Amniotic stem cell (primary cell): ENCODE results near the gene DDN.

Source experiments
- DNase-seq: peaks from one replicate; lab custom pipeline; 2025; lab: John Stamatoyannopoulos, UW

DDN gene

DNA sequence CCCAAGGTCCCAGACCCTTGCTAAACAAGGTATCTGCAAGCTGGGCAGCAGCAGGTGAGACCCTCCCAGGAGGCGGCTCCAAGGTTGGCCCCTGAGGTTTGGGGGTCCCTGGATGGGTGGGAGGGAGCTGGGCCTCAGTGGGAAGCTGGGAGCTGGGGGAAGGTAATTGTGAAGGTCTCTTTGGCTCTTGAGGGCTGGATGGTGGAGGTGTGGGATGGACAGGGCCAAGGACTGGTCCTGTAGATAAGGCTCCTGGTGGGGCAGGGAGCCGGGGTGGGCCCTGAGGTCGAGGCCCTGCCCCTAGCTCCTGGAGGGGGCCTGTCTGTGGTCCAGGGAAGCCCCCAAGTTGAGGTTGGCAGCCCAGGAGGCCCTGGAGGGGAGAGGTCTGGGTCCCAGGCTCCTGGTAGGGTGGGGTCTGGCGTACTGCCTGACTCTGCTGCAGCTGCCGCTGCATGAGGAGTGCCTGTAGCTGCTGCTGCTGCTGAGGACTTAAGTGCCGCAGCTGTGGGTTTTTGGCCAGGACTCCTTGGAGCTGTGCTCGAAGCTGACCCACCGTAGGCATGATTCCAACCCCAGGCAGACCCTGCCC lies 32.5 kb upstream of the DDN start:
- DNase-seq: no peak

DNA sequence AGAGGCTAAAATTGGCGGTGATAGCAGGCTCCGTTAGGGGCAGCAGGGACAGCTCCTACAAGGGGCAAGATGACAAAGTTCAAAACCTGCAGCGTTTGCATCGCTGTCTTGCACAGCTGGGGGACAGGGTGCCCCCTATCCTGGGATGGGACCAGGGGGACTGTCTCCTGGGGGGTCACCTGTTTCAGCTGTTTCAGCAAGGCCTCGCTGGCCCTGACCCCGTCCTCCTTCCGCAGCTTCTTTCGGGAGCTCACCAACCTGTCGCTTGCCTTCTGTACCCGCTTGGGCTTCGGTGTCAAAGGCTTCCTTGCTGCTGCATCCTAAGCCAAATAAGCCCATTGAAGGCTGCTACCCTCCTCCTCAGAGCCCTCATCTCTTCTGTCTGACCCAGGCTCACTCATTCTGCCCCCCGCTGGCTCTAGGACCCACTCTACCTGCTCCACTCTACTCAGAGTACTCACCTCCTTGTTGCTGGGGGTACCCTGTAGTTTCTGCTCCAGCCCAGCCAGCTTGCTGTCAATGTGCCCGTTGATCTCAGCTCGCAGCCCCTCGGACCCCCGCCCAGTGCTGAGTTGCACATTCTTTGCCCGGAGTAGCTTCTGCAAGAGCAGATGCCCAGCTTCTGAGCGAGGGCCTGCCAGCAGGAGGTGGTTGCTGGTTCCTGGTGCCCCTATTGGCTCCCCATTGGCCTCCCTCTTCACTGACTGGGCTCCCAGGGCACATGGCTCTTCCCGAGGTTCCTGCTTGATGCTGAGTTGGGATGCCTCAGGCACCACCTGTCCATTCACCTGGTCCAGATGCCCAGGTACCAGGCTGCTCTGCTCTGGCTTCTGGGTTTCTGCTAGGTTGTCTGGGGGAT lies 31.8 kb upstream of the DDN start:
- no peak for DNase-seq

DNA sequence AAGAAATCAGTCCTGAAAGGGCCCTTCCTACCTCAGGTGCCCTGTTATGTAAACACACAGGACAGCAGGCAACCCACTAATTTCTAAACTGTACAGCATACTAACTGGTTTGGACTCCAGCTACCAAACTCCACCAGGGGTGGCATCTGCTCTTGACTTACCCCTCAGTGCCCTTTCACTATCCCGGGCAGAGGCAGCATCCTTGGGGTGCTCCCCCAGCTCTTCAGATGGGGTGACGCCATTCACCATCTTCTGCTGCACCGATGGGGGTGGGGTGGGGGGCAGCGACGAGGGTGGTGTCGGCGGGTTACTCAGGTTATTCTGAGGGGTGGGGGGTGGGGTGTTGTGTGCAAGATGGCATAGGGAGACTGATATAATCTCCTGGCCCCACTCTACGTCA lies 30.9 kb upstream of the DDN start:
- DNase-seq: no peak

DNA sequence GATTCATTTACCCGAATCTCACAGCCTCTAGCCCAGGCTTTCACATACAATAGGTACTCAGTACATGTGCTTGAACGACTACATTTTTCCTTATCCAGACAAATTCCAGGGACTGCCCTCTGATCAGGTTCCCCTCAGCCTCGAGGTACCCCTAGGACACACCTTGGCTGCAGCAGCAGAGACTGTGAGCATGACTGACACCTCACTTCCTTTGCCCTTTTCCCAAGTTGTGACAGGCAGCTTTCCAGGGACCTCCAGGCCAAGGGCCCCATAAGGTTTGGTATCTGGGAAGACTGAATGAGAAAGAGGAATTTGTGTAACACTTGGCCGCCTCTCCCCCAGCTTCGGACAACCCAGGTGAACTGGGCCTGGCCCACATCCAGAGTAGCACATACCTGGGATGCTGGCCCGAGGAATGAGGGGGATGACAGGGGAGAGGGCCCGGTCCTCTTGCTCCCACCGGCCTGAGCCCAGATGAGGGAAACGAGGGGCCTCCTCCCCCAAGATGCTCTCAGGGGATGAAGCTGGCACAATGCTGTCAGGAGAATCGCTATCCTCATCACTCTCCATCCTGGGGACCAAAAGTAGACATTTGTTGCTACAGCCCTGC lies 29.6 kb upstream of the DDN start:
- DNase-seq: no peak

DNA sequence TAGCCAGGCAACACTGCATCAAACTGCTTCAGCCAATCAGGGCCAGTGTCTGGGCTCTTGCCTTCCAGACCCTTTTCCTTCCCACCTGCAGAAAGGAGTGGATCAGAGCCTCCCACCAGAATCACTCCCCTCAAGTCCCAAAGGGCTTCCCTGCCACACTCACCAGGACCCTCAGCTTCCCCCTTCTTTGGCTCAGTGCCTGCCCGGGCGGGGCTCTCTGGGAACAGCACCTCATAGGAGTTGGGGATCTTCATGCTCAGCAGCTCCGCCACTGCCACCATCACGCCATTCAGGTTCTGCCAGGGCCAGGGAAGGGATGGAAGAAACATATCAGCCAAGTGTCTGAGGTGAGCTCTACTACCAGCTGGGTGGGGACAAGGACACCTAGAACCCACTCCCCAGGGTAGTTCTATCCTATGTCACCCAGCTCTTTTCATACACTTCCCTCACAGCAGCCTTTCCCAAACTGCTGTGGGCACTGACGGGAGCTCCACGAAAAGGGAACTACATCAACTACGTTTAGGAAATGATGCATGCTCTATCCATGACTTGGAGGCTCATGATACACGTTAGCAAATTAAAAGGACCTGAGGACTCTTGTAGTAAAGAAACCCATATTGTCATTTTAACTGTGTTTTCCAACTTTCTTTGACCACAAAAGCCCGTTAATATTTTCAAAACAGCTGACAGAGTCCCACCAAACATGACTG lies 28.8 kb upstream of the DDN start:
- DNase-seq: no peak

DNA sequence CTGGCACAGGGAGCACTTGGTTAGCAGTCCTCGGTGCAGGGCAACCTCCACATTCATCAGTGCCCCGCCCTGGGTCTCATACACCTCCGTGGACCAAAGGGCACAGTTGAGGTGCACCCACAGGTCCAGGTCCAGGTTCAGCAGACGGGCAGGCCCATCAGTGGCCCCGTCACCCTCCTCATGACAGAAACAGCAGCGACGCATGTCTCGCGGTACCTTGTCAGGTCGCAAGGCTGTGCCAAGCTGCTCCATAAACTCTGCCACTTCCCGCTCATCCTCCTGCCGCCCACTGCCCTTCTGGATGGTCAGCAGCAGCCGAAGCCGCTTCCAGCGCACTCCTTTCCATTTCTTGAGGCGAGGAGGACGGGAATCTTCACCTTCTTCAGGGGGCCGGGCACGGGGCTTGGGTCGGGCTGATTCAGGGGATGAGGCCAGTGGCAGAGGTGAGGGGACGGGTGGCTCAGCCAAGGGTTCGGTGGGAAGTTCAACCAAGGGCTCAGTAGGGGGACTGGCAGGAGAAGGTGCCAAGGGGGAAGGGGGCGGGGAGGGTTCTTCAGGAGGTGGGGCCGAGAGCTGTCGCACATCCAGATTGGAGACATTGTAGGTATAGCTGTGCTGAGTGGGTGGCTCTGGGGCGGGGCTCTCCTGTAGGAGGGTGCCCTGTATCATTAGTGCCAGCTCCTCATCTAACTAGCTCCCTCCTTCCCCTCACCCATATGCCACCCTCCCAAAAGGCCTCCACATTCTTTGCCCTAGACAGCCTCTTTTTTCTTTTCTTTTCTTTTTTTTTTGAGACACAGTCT lies 27.7 kb upstream of the DDN start:
- no peak for DNase-seq

DNA sequence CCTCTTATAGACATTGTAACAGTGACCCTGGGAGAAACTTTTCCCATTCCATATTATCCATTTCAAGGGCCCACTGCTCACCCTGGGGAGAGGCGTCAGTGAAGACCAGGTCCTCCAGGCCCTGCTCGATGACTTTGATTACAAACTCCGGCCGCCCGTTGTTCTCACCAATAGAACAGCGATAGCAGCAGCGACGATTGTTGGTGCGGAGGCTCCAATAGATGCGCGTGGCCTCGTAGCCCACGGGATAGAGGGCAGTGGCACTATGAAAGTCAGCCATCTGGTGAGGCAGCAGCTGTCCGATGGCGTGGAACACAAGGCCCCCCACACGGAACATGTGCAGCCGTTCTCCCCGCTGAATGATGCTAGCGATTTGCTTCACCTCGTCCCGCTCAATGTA lies 26.9 kb upstream of the DDN start:
- no peak for DNase-seq

DNA sequence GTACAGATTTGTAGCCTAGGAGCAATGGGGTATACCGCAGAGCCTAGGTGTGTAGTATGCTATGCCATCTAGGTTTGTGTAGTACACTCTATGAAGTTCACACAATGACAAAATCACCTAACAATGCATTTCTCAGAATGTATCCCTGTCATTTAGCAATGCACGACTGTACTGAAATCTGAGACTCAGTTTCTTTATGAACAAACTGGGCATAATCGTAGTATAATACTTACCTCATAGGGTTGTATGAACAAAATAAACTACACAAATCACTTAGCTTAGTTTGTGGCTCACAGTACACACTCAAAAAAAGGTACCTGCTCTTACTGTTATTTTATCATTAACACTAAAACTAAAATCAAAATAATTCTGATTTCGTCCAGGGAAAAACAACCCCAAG lies 26.3 kb upstream of the DDN start:
- DNase-seq: no peak

DNA sequence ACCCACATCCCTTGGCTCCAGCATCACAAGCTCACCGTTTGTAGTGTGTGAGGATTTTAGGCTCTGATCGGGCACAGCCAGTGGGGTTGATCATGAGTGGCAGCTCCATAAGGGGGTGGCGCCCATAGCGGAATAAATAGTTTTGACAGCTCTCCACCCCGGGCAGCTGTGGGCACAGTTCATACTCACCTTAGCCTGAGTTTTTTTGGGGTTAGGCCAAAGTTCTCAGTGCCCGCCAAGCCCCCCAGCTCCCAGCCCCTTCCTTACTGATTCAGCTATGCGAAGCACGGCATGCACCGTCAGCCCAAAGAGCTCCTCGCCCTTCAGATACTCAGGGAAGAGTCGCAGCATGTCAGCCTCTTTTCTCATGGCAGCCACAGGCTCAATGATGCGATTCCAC lies 25.4 kb upstream of the DDN start:
- no peak for DNase-seq

DNA sequence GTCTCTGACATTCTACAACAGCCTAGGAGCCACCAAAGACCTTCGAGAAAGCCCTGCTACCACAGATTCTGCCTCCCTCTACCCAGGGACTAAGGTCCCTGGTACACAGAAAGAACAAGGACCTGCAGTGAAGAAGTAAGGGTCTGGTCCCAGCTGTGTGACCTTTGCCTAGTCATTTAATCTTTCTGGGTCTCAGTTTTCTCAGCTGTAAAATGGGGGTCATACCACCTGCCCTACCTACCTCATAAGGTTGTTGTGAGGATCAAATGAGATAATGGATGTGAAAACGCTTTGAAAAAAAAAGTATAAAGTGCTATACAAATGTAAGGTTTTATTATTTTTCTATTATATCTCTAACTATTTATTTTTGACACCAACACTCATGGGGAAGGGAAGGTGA lies 24.6 kb upstream of the DDN start:
- DNase-seq: no peak

DNA sequence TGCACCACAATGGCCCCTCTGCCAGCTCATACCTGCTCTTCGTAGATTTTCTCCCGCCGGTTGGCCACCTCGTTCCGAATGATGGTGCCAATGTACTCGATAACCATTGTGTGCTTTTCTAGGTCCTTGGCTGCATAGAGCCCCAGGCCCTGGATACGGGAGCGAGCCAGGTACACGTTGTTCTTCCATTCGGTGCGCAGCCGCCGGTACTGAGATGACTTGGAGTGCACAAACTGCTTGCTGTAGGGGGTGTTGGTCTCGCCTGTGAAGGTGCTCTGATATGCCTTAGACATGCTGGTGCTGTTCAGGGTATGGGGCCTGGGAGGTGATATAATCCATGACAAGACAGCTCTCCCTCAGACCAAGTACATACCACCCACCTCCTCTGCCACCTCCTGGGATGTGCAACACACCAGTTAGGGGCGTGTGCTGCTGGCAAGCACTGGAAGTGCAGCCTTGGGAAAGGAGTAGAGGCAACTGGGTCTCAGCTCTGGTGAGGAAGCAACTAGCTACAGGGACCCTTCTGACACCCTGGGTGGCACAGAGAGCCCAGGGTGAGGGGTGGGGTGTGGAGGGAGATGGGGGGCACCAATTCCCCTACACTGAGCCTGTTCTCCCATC lies 23.5 kb upstream of the DDN start:
- DNase-seq: no peak

DNA sequence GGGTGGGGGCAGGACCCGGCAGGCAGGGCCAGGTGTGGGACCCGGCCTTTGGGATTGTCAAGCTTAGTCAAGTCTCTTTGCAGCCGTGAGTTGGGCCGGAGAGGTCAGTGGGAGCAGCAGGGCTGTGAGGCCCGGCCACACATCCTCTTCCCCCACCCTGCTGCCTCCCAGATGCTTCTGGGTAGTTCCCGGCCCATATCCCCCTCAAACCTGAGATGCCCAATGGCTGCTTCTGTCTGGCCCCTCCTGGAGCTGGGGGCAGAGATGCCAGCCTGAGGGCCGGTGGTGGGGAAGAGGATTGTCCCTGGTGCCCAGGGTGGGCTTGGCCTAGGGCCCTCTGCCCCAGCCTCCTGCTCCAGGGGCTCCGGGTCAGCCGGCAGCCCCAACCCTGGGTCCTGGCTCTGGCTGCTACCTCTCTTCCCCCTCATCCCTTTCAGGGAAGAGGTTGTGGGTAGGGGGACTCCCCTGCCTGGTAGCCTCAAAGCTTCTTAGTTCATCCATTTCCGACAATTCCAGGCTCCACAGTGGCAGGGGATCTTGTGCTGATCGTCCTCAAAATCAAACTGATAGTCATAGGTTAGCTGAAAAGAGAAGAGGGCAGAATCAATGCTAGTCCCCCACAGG lies 22.2 kb upstream of the DDN start:
- DNase-seq: no peak

DNA sequence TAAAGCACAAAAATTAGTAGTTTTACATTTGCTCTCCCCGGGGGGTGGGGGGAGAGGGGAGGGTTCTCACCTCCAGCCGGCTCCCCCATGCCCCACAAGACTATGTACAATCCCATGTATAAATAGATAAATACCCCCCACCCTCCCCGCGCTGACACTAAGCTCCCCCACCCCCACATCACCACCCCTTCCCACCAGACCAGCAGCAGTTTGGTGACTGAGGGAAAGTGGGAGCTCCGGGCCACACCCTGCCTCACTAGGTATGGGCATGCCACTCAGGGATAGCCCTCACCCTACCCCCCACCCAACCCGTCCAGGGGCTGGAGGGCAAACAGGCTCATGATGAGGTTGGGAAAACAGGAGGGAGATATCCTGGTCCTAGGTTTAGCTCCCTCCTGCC lies 21.3 kb upstream of the DDN start:
- no peak for DNase-seq

DNA sequence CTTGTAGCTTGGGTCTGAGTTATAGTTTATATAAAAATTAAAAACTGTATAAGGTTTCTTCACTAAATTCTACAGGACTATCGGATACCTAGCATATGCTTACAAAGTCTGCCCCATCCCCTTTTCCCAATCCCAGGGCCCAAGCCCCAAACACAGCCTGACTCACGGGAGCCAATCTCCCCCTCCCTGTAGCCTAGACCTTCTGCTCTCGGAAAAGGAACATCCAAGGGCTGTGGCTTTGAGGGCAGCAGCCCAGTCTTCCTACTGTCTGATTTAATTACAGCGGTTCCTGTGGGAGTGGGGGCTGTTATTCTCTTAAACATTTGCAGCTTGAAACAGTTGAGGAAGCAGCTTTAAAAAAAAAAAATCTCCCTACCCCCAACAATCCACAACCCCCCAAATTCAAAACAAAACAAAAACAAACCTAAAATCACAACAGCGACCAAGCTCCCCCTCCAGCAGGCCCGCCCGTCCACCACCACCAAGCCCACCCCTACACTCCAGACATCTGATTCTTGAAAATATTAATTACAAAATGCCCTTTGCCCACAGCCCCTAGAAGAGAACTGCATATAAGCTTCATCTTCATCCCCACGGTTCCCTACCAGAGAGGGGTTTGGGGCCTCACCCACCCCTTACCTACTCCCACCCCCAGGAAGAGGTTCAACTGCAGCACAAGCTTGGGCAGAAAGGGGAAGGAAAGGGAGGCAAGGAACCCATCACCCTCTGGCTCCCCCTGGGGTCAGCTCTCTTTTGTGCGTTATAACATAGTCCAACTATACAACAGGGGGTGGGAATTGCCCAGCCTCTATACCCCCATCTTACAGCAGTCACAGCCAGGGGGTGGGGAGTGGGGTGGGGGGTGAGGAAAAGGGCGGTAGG lies 20.5 kb upstream of the DDN start:
- no peak for DNase-seq

DNA sequence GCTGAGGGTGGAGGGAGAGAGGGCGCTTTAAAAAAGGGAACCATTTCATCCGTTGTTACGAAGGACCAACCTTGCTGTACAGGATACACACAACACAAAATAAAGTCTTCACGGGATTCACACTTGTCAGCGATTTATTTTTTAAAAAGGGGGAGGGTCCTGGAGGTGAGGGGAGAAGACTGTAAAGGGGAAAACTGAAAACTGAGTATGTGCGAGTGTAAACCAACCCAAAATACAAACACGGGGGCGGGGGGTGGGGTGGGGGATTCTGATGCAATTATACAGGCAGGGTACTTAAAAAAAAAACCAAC lies 19.9 kb upstream of the DDN start:
- DNase-seq: no peak

DNA sequence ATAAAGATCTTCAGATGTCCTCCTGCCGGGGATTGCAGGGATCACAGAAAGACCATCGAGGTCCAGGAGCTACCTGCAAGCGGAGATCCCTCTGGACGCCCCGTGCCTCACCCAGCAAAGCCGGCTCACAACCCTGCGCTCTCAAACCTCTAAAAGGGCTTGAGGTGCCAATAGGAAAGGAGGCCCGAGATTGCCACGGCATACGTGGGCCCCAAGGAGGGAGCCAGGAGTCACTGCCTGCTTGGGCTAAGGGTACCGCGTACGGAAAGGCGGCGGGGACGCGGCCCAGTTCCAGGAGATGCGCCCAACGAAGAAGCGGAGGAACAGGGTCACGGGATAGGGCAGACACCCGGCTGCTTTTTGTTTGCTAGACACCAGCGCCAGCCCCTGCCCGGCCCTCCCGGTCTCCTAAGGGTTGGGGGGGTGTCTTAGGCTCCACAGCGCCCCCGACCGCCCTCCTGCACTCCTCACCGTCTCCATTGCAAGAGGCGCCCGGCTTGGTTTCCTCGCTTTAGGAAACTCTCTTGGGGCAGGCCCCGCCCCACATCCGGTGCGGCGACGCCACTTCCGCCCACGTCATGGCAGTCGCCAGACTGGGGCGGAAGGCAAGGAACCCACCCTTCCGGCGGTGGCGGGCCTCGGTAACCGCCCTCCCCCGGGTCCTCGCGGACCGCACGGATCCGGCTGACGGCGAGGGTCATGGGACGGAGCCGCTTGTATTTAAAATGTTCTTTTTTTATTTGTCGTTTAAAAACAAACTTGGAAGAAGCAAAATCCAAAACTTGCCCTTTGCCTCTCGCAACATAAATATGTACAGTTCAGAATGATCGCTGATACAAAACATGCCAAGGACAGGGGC lies 19.3 kb upstream of the DDN start, which contains the start of gene PRKAG1:
PRKAG1 (minus strand) TSS at position 516 of the 859 bp plus-strand sequence; CDS start at position 480, 36 bp downstream.
- DNase-seq: peak; percentile 87

DNA sequence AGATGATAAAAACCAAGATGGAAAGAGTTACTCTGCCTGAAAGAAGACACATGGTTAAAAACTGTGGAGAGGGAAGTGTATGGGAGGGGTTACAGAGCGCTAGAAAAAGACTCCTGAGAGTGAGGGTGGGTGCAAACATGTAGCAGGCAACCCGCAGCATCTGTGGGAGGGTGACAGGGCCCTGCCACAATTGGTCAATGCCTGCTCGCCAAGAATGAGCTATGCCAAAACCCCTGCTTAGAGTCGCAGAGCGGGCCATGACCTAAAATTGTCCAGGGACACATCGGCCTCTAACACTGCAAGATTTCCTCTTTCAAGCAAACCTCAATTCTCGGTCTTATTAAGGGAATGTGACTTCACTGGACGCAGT lies 18.7 kb upstream of the DDN start:
- DNase-seq: no peak

DNA sequence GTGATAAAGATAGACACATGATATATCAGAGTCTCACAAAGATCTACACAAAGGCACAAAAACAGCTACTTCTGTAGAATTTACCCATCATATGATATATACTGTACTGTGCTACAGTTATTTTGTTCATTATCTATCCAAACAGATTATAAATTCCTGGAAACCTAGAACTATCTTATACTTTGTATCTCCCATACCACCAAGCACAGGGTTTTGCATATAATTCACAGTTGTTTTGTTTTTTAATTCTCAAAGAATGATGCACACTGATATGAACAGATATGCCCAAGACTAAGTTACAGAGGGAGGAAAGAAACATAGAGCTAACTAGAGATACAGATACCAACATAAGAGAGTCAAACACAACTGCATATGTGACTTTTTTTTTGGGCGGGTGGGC lies 16.0 kb upstream of the DDN start:
- DNase-seq: no peak

DNA sequence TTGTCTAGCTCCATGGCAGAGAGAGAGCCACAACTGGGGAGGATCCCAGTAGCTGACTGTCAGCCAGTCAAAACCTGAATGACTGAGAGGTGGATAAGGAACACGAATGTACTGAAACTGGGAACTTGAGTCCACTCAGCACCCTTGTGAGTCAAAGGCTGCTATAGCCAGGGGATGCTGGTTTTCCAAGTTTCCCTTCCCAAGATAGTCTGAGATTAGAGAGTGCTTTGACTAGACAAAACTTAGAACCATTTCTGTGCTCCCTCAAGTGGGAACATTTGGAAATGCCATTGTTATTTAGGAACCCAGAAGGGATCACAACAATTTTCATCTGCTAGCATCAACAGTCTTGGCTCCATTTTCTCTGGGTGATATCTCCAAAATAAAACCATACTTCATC lies 15.4 kb upstream of the DDN start:
- DNase-seq: no peak
